ENCODE measurements around the gene LSM10.

The LSM10 gene

DNA sequence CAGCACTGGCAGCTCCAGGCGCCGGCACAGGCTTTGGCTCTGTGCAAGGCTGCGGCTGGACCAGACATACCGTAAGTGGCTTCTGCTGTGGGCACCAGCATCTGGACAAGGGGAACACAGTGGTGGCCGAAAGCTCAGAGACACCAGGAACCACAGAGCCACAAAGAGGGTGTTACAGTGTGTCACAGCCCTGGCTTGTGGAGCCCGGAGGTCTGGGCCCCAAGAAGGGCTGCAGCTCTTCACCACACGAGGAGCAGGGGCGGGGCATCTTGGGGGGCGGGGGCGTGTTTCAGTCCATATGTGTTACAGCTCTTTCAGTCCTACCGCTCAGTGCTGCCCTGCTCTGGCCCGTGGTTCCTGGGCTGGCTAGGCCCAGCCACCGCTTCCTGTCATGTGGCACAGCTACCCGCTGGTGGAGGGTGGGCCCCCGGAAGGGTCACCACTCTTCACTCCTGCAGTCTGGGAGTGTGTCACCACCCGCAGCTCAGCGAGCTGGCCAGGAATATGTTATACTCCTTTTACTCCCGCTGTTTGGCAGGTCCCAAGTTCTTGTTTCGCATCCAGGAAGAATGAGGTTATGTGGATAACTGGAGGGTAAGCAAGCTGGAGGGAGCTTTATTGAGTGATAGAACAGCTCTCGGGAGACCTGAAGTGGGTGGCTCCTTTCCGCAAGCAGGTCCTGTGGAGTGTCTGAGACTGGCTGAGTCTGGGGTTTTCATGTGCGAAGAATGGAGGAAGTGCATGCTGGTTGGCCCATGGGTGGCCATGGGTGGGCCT is 3.3 kb upstream of the LSM10 start:
- H3K4me3 ChIP-seq (ENCODE audit: low read depth, low read length), result peak overlapping the region; percentile 45
- TF ChIP-seq, protein P1, sequence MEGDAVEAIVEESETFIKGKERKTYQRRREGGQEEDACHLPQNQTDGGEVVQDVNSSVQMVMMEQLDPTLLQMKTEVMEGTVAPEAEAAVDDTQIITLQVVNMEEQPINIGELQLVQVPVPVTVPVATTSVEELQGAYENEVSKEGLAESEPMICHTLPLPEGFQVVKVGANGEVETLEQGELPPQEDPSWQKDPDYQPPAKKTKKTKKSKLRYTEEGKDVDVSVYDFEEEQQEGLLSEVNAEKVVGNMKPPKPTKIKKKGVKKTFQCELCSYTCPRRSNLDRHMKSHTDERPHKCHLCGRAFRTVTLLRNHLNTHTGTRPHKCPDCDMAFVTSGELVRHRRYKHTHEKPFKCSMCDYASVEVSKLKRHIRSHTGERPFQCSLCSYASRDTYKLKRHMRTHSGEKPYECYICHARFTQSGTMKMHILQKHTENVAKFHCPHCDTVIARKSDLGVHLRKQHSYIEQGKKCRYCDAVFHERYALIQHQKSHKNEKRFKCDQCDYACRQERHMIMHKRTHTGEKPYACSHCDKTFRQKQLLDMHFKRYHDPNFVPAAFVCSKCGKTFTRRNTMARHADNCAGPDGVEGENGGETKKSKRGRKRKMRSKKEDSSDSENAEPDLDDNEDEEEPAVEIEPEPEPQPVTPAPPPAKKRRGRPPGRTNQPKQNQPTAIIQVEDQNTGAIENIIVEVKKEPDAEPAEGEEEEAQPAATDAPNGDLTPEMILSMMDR (conservative IDR thresholded peaks at IDR 0.05; ENCODE audit: low read depth, low read length), result no peak
- DNase-seq (ENCODE audit: low read depth), result peak; percentile 80

DNA sequence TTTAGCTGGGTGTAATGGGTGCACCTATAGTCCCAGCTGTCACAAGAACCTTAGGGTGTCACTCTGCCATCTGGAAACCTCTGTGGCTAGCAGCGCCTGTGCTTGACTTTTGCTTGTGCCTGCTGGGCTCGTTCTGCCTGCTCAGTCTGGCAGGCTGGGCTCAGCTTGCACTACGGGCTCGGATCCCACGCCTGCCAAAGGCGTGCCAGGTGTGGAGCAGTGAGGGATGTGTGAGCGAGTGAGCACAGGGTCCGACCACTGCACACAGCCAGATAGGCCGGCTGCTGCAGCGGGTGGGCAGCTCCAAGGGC is 2.8 kb upstream of the LSM10 start:
- H3K4me3 ChIP-seq (ENCODE audit: low read depth, low read length), result no peak overlapping the region
- DNase-seq (ENCODE audit: low read depth), result no peak
- TF ChIP-seq, protein P1 (conservative IDR thresholded peaks at IDR 0.05; ENCODE audit: low read depth, low read length), result no peak

DNA sequence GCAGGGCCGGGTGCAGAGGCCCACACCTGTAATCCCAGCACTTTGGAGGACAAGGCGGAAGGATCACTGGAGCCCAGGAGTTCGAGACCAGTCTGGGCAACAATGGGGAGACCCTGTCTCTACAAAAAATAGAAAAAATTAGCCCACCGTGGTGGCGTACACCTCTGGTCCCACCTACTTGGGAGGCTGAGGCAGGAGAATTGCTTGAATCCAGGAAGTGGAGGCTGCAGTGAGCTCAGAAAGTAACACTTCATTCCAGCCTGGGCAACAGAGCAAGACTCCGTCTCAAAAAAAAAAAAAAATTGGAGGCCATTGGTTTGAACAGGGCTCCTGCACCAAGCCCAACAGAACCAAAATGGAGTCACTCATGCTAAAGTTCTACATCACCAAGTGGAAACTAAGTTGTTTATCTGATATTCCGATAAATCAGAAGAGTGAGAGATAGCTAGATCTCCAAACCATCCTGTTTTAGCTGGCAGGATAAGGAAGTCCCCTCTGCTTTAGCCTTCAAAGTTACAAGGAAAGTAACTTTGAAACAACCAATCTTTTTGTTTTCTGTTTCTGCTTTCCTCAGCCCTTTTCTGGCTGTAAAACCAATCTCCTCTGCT is 766 bp upstream of the LSM10 start:
- DNase-seq (ENCODE audit: low read depth), result no peak
- TF ChIP-seq, protein P1 (conservative IDR thresholded peaks at IDR 0.05; ENCODE audit: low read depth, low read length), result no peak
- no peak overlapping the region for H3K4me3 ChIP-seq (ENCODE audit: low read depth, low read length)

DNA sequence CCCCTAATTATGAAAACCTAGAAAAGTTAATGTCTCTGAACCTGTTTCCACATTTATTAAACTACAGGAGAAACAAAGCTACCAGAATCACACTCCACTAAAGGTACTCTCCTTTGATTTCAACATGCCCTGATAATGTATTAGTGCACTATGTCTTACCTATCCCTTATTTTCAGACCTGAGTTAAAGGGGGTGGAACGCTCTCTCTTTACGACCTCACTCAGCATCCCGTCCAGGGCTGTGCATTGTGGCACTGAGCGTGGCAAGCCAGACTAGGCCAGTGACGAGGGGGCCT is 678 bp downstream of the LSM10 start:
- H3K4me3 ChIP-seq (ENCODE audit: low read depth, low read length), result peak overlapping the region; percentile 98
- TF ChIP-seq, protein P1 (conservative IDR thresholded peaks at IDR 0.05; ENCODE audit: low read depth, low read length), result no peak
- DNase-seq (ENCODE audit: low read depth), result no peak

DNA sequence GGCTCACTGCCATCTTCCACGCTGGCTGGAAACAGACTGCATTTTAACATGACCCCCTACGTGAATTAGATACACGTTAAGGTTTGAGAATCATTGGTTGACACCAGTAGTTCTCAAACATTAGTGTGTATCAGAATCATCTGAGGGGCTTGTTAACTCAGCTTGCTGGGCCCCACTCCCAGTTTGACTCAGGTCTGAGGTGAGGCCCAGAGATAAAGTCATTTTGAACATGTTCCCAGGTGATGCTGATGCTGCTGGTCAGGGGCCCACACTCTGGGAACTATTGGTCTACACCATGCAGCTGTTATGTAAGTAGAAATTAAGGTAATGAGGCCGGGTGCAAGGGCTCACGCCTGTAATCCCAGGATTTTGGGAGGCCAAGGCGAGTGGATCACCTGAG is 1.3 kb downstream of the LSM10 start:
- H3K4me3 ChIP-seq (ENCODE audit: low read depth, low read length), result no peak overlapping the region
- TF ChIP-seq, protein P1 (conservative IDR thresholded peaks at IDR 0.05; ENCODE audit: low read depth, low read length), result no peak
- DNase-seq (ENCODE audit: low read depth), result no peak

DNA sequence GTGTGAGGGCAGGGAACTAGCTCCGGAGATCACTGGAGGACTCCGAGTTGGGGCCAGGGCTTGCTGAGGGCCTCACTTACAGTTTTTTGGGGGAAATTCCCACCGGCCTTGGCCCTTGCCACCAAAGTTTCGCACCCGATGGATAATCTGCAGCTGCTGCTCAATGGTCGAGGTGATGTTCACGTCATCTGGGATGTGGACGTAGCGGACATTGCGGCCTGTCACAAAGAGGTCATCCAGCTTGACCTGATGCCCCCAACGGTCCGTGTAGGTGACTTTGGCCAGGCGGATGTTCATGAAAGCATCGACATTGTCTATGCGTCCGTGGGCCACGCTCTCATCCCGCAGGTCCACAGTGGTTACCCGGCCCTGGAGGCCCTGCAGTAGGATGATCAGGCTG is 4.0 kb downstream of the LSM10 start:
- DNase-seq (ENCODE audit: low read depth), result no peak
- H3K4me3 ChIP-seq (ENCODE audit: low read depth, low read length), result no peak overlapping the region
- TF ChIP-seq, protein P1 (conservative IDR thresholded peaks at IDR 0.05; ENCODE audit: low read depth, low read length), result no peak

DNA sequence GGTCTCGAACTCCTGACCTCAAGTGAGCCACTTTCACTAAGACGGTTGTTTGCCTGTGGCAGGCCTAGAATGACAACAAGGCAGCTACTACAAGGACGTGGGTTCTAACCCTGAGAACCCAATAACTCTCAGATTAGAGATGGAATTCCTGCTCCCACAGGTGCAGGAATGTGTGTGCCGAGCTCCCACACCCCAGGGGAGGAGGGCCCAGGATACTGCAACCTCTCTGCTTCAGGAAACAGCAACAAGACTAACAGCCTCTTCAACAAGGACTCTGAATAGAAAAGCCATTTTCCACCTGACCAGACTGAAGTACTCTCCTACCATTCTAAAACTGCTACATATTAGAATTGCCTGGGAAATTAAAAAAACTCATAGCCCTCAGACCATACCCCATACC is 4.9 kb downstream of the LSM10 start:
- TF ChIP-seq, protein P1 (conservative IDR thresholded peaks at IDR 0.05; ENCODE audit: low read depth, low read length), result no peak
- H3K4me3 ChIP-seq (ENCODE audit: low read depth, low read length), result no peak overlapping the region
- no peak for DNase-seq (ENCODE audit: low read depth)

All from choroid plexus epithelial cell (primary cell).